WTC11 (cell line): ENCODE results near the gene MAZ.

Experiments used
- ATF2 ChIP-seq: sonication (generic); formaldehyde crosslinking; IDR thresholded peaks from 2 replicates; pipeline ENCODE4 v1.8.1; 2022; ENCODE audit warnings: low read depth, missing genetic modification reagents, borderline replicate concordance
- CTCF ChIP-seq: fragments of 200-600 bp; IDR thresholded peaks from 2 replicates; pipeline ENCODE4 v1.8.0; 2022; ENCODE audit warnings: antibody characterized with exemption
- NFATC4 ChIP-seq: fragments of 250-450 bp; sonication (Bioruptor Pico); IDR thresholded peaks from 2 replicates; pipeline ENCODE4 v1.9.0; 2021; ENCODE audit warnings: mild to moderate bottlenecking
- NFE2L1 ChIP-seq: sonication (generic); formaldehyde crosslinking; IDR thresholded peaks from 2 replicates; pipeline ENCODE4 v1.8.1; 2023; ENCODE audit warnings: missing genetic modification reagents
- SP1 ChIP-seq: sonication (generic); formaldehyde crosslinking; conservative IDR thresholded peaks from 2 replicates; pipeline ENCODE4 v1.8.1; 2022; ENCODE audit warnings: missing genetic modification reagents
- STAT6 ChIP-seq: sonication (generic); formaldehyde crosslinking; conservative IDR thresholded peaks from 2 replicates; pipeline ENCODE4 v1.8.1; 2023; ENCODE audit warnings: mild to moderate bottlenecking, low read depth, missing genetic modification reagents, moderate library complexity
- TCF7 ChIP-seq: sonication (generic); formaldehyde crosslinking; IDR thresholded peaks from 2 replicates; pipeline ENCODE4 v1.8.0; 2022; ENCODE audit warnings: mild to moderate bottlenecking, low read depth, missing genetic modification reagents, moderate library complexity
- ZNF232 ChIP-seq: sonication (generic); formaldehyde crosslinking; IDR thresholded peaks from 2 replicates; pipeline ENCODE4 v1.8.0; 2022; ENCODE audit warnings: mild to moderate bottlenecking, missing genetic modification reagents

GRCh38 chr16:29831490-29831889, 25.2 kb downstream of the MAZ start:
- TF ChIP-seq CTCF (no peak), TCF7 (no peak), SP1 (CRISPR knock-in tag) (no peak), ZNF232 (CRISPR knock-in tag) (no peak), ATF2 (no peak), NFATC4 (CRISPR knock-in tag) (no peak), NFE2L1 (CRISPR knock-in tag) (no peak), STAT6 (CRISPR knock-in tag) (no peak)
